Fibroblast of peridontal ligament (primary cell): ENCODE results near the gene CSPG4.
"Not testable (repeated sequence)": the region's sequence is repeated elsewhere in the genome, so short reads cannot be mapped to it uniquely, and the experiment has no call there.

Source experiments
- DNase-seq: peaks from one replicate; pipeline ENCODE4 v3.0.0-alpha.2; 2010; ENCODE audit errors: extremely low read depth

The CSPG4 gene, protein sequence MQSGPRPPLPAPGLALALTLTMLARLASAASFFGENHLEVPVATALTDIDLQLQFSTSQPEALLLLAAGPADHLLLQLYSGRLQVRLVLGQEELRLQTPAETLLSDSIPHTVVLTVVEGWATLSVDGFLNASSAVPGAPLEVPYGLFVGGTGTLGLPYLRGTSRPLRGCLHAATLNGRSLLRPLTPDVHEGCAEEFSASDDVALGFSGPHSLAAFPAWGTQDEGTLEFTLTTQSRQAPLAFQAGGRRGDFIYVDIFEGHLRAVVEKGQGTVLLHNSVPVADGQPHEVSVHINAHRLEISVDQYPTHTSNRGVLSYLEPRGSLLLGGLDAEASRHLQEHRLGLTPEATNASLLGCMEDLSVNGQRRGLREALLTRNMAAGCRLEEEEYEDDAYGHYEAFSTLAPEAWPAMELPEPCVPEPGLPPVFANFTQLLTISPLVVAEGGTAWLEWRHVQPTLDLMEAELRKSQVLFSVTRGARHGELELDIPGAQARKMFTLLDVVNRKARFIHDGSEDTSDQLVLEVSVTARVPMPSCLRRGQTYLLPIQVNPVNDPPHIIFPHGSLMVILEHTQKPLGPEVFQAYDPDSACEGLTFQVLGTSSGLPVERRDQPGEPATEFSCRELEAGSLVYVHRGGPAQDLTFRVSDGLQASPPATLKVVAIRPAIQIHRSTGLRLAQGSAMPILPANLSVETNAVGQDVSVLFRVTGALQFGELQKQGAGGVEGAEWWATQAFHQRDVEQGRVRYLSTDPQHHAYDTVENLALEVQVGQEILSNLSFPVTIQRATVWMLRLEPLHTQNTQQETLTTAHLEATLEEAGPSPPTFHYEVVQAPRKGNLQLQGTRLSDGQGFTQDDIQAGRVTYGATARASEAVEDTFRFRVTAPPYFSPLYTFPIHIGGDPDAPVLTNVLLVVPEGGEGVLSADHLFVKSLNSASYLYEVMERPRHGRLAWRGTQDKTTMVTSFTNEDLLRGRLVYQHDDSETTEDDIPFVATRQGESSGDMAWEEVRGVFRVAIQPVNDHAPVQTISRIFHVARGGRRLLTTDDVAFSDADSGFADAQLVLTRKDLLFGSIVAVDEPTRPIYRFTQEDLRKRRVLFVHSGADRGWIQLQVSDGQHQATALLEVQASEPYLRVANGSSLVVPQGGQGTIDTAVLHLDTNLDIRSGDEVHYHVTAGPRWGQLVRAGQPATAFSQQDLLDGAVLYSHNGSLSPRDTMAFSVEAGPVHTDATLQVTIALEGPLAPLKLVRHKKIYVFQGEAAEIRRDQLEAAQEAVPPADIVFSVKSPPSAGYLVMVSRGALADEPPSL (N-terminal part only)

DNA sequence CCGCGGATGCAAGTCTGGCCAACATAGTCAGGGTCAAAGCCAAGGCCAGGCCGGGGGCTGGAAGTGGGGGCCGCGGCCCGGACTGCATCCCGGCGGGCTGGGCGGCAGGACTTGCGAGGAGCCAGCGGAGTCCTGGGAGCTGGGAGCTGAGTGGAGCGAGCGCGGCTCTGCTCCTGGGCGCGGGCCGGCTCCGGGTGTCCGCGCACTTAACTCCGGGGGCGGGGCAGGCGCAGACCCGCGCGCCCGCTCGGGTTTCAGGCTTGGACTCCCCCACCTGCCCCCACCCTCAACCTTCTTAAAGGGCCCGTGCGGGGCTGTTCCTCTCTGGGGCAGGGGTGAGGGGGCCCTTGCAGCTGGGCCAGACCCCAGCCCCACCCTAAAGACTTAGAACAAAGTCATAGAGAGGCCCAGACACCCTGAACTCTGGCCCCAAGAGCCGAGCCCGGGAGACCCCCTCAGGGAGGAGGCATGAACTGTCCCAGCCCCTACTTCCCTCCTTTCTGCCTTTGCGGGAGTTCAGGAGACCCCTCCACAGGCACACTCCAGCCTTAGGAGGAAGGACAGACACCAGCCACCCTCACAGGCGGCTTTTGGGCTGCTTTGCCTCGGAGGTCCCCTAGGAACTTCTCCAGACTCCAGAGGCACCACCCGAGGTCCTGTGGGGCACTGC lies at the start of gene CSPG4:
Gene CSPG4 (minus strand): TSS at position 181 of the 670 bp plus-strand sequence. CDS start 93 bp downstream, at position 88.
- peak; percentile 64 for DNase-seq

DNA sequence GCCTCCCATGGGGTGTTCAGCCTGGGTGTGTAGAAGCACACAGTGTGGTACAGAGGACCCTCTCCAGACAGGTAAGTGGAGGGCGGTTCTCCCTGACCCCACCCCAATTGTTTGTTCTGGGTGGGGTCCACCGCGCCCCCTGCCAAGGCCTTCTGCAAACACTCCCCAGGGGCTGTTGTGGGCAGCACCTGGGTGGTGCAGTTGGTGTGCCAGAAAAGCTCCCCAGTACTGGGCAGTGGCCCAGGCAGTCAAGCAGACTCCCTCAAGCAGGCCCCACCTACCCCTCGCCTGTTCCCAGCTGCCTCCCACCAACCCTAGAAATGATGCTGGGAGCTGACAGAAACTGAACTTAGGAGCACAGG lies 49.7 kb upstream of the CSPG4 start:
- not testable (repeated sequence) for DNase-seq

DNA sequence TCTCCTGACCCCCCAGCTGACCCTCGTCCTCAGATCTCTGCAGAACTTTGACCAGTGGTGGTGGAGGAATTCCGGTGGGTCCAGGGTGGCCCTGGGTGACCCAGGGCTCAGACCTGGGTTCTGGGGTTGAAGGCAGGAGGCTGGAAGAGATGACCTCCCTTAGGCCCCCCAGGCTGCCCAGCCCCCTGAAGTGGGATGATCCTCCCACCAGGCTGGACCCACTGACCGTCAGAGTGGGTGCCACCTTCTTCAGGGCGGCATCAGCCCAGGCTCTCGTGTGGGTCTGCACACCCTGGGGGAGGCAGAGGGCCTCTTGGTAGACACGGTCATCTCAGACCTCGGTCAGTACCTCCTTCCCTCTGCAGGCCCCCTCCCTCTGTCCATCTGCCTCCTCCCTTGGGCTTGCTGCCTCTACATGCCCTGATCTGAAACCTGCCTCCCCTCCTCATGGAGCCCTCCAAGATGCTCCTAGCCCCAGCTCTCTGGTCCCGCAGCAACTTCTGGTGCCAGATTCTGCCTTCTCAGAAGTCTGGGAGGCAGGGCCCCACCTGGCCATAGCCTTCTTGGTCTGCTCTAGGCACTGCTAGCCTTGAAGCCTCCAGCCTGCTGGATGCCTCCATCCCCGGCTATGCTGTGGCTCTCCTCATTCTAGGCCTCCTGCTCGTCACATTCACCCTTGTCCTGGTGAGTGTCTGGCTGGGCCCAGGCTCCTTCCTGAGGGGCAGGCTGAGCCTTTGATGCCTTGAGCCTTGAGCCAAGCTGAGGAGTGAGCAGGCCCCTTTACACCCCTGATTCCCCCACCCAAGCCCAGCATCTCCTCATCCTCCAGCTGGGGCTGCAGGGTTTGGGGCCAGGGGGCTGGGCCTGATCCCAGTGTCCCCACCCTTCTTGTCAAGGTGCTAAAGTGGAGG lies 49.1 kb upstream of the CSPG4 start:
- no peak for DNase-seq

DNA sequence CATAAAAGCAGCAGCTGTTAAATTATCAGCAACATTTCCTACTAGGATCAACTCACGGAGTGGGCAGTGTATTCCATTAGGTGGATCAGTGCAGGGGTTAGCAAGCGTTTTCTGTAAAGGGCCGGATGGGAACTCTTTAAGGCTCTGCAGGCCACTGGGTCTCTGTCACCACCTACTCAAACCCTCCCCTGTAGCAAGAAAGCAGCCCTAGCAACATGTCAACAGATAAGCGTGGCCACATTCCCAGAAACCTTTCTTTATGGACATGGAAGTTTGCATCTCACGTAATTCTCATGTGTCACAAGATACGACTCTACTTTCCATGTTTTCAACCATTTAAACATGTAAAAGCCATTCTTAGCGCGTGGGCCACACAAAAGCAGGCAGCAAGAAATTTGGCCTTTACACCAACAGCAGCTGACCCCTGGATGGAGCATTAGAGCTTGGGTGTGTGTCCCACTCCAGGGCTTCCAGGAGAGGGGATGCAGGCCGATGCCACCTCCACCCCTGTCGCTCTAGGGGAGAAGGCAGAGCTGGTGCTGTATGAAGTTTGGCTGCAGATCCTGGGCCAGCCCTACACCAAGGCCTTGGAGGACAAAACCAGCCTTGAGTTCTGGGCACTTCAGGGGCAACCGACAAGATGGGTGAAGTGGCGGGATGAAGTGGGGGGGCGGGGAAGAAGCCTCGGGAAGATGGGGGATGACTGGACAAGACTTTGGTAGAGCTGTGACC lies 48.2 kb upstream of the CSPG4 start:
- no peak for DNase-seq

DNA sequence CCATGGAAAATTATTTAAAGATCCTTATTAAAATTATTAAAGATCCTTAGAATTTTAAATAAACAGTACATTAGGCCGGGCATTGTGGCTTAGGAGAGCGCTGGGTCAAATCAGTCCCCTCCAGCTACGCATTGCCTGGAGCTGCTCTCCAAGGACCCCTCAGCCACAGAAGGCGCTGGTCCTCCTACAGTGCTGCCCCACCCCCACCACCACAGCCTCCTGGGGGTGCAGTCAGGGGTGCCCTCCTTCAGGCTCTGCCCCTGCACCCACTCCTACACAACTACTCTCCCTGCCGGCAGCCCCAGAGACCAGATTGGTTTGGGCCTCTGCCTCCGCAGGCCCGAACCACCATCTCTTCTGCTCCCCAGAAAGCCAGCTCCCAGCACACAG lies 47.5 kb upstream of the CSPG4 start:
- not testable (repeated sequence) for DNase-seq

GRCh38 chr15:75759416-75760130 lies 46.9 kb upstream of the CSPG4 start:
- no peak for DNase-seq

- peak; percentile 85 for DNase-seq
Measured at GRCh38 chr15:75758071-75758872, 45.6 kb upstream of the CSPG4 start.

- not testable (repeated sequence) for DNase-seq
Measured at GRCh38 chr15:75754871-75755270, 42.2 kb upstream of the CSPG4 start.

- DNase-seq, result no peak
Measured at GRCh38 chr15:75753145-75753544, 40.5 kb upstream of the CSPG4 start.

DNA sequence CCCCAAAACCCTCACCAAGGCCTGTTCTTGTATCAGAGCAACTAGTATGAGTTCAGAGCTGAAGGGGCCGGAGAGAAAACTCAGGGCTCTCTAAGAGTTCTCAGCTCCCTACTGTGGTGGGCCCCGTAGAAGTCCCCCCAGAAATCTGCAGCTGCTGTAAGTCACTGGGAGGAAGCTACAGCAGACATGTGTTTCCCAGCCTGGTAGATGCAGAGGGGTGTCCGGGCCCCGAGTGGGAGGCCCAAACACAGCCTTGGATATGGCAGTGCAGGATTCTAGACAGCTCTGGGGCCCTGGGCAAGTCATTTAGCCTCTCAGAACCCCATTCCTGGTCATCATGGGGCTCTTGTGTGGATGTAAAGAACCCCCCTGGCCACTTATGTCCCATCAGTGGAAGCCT lies 39.2 kb upstream of the CSPG4 start:
- DNase-seq, result no peak

- no peak for DNase-seq
Measured at GRCh38 chr15:75751116-75751875, 38.6 kb upstream of the CSPG4 start.

- DNase-seq, result no peak
Measured at GRCh38 chr15:75750261-75751050, 37.8 kb upstream of the CSPG4 start.

GRCh38 chr15:75749820-75750219 lies 37.2 kb upstream of the CSPG4 start:
- no peak for DNase-seq

GRCh38 chr15:75748882-75749281 lies 36.2 kb upstream of the CSPG4 start:
- not testable (repeated sequence) for DNase-seq

GRCh38 chr15:75747121-75747520 lies 34.5 kb upstream of the CSPG4 start:
- DNase-seq, result not testable (repeated sequence)

DNA sequence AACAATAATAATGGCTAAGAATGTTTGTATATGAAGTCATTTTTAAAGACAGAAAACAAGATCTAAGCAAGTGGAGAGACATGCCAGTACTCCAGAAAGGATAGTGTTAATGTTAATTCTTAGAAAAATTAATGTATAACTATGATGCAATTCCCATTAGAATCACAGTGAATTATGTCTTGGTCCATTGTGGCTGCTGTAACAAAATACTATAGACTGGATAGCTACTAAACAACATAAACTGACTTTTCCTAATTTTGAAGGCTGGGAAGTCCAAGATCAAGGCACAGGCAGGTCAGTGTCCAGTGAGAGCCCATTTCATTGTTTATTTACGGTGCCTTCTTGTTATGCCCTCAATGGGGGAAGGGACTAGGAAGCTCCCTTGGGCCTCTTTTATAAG lies 32.7 kb upstream of the CSPG4 start:
- no peak for DNase-seq
